A673 (cell line): ENCODE measurements around the gene PGA3. TPM values are rescaled to one million over a fixed set of nuclear protein-coding genes. Genes with fewer than 3 reads are reported as not detected.

Experiments
- BruUV-seq: library from RNA; stranded (reverse); fragments of 400-500 nt; replicated peaks from 2 replicates; lab custom pipeline; 2021; lab: Mats Ljungman, UMichigan
- CTCF ChIA-PET: fragments of 300-600 bp; sonication (Branson Sonifier 250); formaldehyde crosslinking; loops from one replicate; lab custom pipeline; 2022; ENCODE audit warnings: antibody characterized with exemption; lab: Charles Lee
- POLR2A ChIA-PET: fragments of 300-600 bp; sonication (Branson Sonifier 250); formaldehyde crosslinking; loops from one replicate; lab custom pipeline; 2022; ENCODE audit warnings: antibody characterized with exemption; ENCODE audit not compliant: low non-redundant PET; lab: Charles Lee
- DNase-seq: peaks from one replicate; pipeline ENCODE4 v3.0.0-alpha.2; 2015; ENCODE audit warnings: low spot score
- H3K27ac ChIP-seq: fragments of 200-600 bp; sonication (generic); 2 replicates; pipeline ENCODE4 v1.5.1; 2016; ENCODE audit warnings: mixed run types, low read depth, mild to moderate bottlenecking, mixed read lengths, antibody characterized with exemption, low read length; ENCODE audit not compliant: poor library complexity, severe bottlenecking
- H3K27me3 ChIP-seq: fragments of 200-600 bp; sonication (generic); replicated peaks from 2 replicates; pipeline ENCODE4 v1.6.1; 2017; ENCODE audit warnings: mixed run types, low read depth, mild to moderate bottlenecking, mixed read lengths, antibody characterized with exemption, low read length; ENCODE audit not compliant: insufficient read depth, poor library complexity
- H3K36me3 ChIP-seq: fragments of 200-600 bp; sonication (generic); 2 replicates; pipeline ENCODE4 v1.6.1; 2016; ENCODE audit warnings: mixed run types, mild to moderate bottlenecking, mixed read lengths, antibody characterized with exemption, low read length; ENCODE audit not compliant: insufficient read depth, poor library complexity, severe bottlenecking
- H3K4me1 ChIP-seq: fragments of 200-600 bp; sonication (generic); 2 replicates; pipeline ENCODE4 v1.6.1; 2017; ENCODE audit warnings: mixed run types, mild to moderate bottlenecking, mixed read lengths, antibody characterized with exemption, low read length; ENCODE audit not compliant: insufficient read depth, poor library complexity, severe bottlenecking
- H3K4me3 ChIP-seq: fragments of 200-600 bp; sonication (generic); 2 replicates; pipeline ENCODE4 v1.5.1; 2016; ENCODE audit warnings: low read depth, mixed run types, mild to moderate bottlenecking, mixed read lengths, low read length; ENCODE audit not compliant: poor library complexity, severe bottlenecking
- H3K9me3 ChIP-seq: fragments of 200-600 bp; sonication (generic); 2 replicates; pipeline ENCODE4 v1.6.1; 2016; ENCODE audit warnings: mixed run types, low read depth, mild to moderate bottlenecking, mixed read lengths, antibody characterized with exemption, low read length; ENCODE audit not compliant: poor library complexity, severe bottlenecking
- EZH2 ChIP-seq: fragments of 200-600 bp; sonication (generic); IDR thresholded peaks from 2 replicates; pipeline ENCODE4 v1.6.1; 2017; ENCODE audit warnings: borderline replicate concordance, low read depth, mild to moderate bottlenecking, mixed read lengths, antibody characterized with exemption, low read length; ENCODE audit not compliant: poor library complexity, severe bottlenecking
- intact Hi-C: fragments of 100-400 bp; cut with micrococcal nuclease; formaldehyde crosslinking; loops from one replicate; pipeline ENCODE4 v1.10.0; 2022; ENCODE audit not compliant: unreplicated experiment
- total RNA-seq: library from RNA; stranded (reverse); gene quantifications from 2 replicates; pipeline ENCODE4 v1.2.3, GENCODE V29; 2021
- TF ChIP-seq, protein P1 (sequence below): fragments of 300-800, 200-600 bp; sonication (generic); conservative IDR thresholded peaks from 2 replicates; pipeline ENCODE4 v1.5.1; 2017; ENCODE audit warnings: low read depth, mild to moderate bottlenecking, antibody characterized with exemption, low read length, moderate library complexity, mixed read lengths

Gene PGA3
- total RNA-seq, 1 experiment from 2014 or later, result not detected

DNA sequence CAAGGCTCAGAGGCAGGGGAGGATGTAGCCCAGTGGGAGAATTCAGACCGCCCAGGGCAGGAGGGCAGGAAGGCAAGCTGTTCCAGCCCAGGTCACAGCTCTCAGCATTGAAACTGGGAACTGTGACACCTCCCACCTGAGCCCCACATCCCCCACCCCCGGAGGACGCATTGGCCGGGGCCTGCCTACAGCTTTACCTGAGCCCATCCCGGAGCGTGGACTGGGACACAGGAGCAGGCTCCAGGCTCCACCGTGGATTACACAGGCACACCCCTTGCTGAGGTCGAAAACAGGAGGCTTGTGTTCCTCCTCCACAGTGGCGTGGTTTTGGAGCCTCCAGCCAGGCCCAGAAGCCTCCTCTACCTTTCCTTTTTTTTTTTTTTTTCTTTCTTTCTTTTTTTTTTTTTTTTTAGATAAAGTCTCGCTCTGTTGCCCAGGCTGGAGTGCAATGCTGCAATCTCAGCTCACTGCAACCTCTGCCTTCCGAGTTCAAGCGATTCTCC lies 9.1 kb upstream of the PGA3 start:
- Histone ChIP-seq H3K4me3 (no peak overlapping the region), H3K27me3 (peaks cover 13% of the 10 kb centered on the region), H3K9me3 (no peaks in the 10 kb centered on the region), H3K4me1 (no peaks in the 10 kb centered on the region), H3K36me3 (no peaks in the 10 kb centered on the region), H3K27ac (no peak overlapping the region)
- ChIA-PET POLR2A (no interaction called here), CTCF (no interaction called here)
- DNase-seq, result no peak
- TF ChIP-seq, protein P1, sequence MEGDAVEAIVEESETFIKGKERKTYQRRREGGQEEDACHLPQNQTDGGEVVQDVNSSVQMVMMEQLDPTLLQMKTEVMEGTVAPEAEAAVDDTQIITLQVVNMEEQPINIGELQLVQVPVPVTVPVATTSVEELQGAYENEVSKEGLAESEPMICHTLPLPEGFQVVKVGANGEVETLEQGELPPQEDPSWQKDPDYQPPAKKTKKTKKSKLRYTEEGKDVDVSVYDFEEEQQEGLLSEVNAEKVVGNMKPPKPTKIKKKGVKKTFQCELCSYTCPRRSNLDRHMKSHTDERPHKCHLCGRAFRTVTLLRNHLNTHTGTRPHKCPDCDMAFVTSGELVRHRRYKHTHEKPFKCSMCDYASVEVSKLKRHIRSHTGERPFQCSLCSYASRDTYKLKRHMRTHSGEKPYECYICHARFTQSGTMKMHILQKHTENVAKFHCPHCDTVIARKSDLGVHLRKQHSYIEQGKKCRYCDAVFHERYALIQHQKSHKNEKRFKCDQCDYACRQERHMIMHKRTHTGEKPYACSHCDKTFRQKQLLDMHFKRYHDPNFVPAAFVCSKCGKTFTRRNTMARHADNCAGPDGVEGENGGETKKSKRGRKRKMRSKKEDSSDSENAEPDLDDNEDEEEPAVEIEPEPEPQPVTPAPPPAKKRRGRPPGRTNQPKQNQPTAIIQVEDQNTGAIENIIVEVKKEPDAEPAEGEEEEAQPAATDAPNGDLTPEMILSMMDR, result no peak
- TF ChIP-seq EZH2, result no peak
- BruUV-seq, result no TSS peak
- intact Hi-C loops, result no loop called here

DNA sequence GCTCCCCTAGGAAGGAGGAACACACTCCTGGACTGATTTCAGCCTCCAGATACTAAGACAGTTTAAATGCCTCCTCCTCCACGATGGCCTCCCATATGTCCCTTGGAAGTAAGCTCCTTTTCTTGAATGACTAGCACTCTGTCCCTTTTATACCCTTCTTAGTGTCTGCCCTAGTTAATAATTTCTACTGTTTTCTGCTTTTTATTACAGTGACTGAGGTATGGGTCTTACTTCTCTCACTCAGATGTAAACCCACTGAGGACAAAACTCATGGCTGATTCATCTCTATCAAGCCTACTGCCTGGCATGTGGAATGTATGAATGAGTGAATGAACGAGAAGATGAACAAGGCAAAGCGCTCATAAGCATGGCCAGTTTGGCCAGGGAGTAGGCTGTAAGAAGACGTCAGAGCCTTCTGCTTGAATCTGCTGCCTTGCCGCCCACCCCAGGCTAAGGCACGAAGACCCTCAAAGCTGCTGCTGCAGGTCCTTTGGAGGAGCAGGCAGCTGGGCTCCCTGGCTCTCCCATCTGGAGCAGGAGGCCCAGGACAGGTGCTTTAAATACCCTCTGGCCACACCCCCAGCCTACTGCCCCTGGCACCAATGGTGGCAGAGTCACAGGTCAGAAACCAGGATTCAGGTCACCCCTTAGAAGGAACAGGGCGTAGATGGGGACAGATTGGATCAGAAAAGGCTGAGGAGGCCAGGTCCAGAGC lies 8.2 kb upstream of the PGA3 start:
- no peaks in the 10 kb centered on the region for H3K4me1 ChIP-seq
- intact Hi-C loops, result no loop called here

GRCh38 chr11:61195719-61196118 lies 7.6 kb upstream of the PGA3 start:
- DNase-seq, result no peak
- H3K27ac ChIP-seq, result no peak overlapping the region
- ChIA-PET POLR2A (no interaction called here), CTCF (no interaction called here)
- TF ChIP-seq, protein P1, result no peak
- no peak for TF ChIP-seq EZH2
- H3K36me3 ChIP-seq, result no peaks in the 10 kb centered on the region
- H3K27me3 ChIP-seq, result peaks cover 13% of the 10 kb centered on the region
- no peak overlapping the region for H3K4me3 ChIP-seq
- intact Hi-C loops, result no loop called here
- H3K4me1 ChIP-seq, result no peaks in the 10 kb centered on the region
- H3K9me3 ChIP-seq, result no peaks in the 10 kb centered on the region
- BruUV-seq, result no TSS peak

More for the DNA sequence above, 8.2 kb upstream of the PGA3 start:
- BruUV-seq, result no TSS peak
- DNase-seq, result no peak
- TF ChIP-seq, protein P1, result no peak
- TF ChIP-seq EZH2, result no peak
- CTCF ChIA-PET, result no interaction called here
- Histone ChIP-seq H3K4me3 (no peak overlapping the region), H3K36me3 (no peaks in the 10 kb centered on the region), H3K27me3 (peaks cover 13% of the 10 kb centered on the region), H3K27ac (no peak overlapping the region), H3K9me3 (no peaks in the 10 kb centered on the region)
- POLR2A ChIA-PET, result no interaction called here
